H1 (cell line): ENCODE results near the gene ARHGAP28.

Experiments
- ATF3 ChIP-seq: IDR thresholded peaks from 2 replicates; pipeline ENCODE4 v1.6.1; 2011; ENCODE audit warnings: low read depth, mild to moderate bottlenecking, low read length; ENCODE audit not compliant: insufficient read depth
- CREB1 ChIP-seq: IDR thresholded peaks from 2 replicates; pipeline ENCODE4 v1.6.1; 2012; ENCODE audit warnings: inconsistent platforms
- CTCF ChIP-seq, 3 experiments: IDR thresholded peaks; 1 replicate in 2 of 3; 2 replicates in 1 of 3; pipeline versions ENCODE4 v1.5.1 to v1.6.1; 2011; ENCODE audit warnings: low read length in 3 of 3, mild to moderate bottlenecking in 3 of 3, inconsistent platforms in 2 of 3, low read depth in 1 of 3, moderate library complexity in 1 of 3; ENCODE audit not compliant: insufficient read depth in 1 of 3; ENCODE audit errors: control extremely low read depth in 1 of 3
- E2F6 ChIP-seq: IDR thresholded peaks from 2 replicates; pipeline ENCODE4 v1.6.1; 2012; ENCODE audit warnings: inconsistent platforms
- EZH2 ChIP-seq: fragments of 200-600 bp; sonication (generic); IDR thresholded peaks from 2 replicates; pipeline ENCODE4 v1.7.1; 2012; ENCODE audit warnings: low read depth, mild to moderate bottlenecking, moderate library complexity, low read length, inconsistent platforms; ENCODE audit not compliant: severe bottlenecking
- GABPA ChIP-seq: IDR thresholded peaks from 2 replicates; pipeline ENCODE4 v1.6.1; 2011; ENCODE audit warnings: mild to moderate bottlenecking, low read length, moderate library complexity, borderline replicate concordance; ENCODE audit not compliant: insufficient read depth
- KDM1A ChIP-seq: fragments of 200-600, 300-600 bp; sonication (generic); IDR thresholded peaks from 2 replicates; pipeline ENCODE4 v1.7.1; 2016; ENCODE audit warnings: mild to moderate bottlenecking, low read length, borderline replicate concordance
- MAX ChIP-seq: IDR thresholded peaks from 2 replicates; pipeline ENCODE4 v1.6.1; 2012; ENCODE audit warnings: inconsistent platforms
- POLR2A ChIP-seq, 2 experiments: IDR thresholded peaks; 1 replicate in 1 of 2; 2 replicates in 1 of 2; pipeline ENCODE4 v1.6.1; 2011; ENCODE audit warnings: low read depth in 2 of 2, low read length in 2 of 2, mild to moderate bottlenecking in 2 of 2; ENCODE audit errors: control extremely low read depth in 1 of 2
- POLR2AphosphoS5 ChIP-seq: IDR thresholded peaks from 2 replicates; pipeline ENCODE4 v1.6.1; 2011; ENCODE audit warnings: low read depth, low read length
- POU5F1 ChIP-seq: IDR thresholded peaks from 2 replicates; pipeline ENCODE4 v1.6.1; 2011; ENCODE audit warnings: low read depth, mild to moderate bottlenecking, low read length, moderate library complexity
- SRF ChIP-seq: IDR thresholded peaks from 2 replicates; pipeline ENCODE4 v1.6.1; 2011; ENCODE audit warnings: mild to moderate bottlenecking, low read depth, low read length, moderate library complexity
- TAF1 ChIP-seq: IDR thresholded peaks from 2 replicates; pipeline ENCODE4 v1.6.1; 2011; ENCODE audit warnings: mild to moderate bottlenecking, low read depth, low read length
- ZNF274 ChIP-seq: IDR thresholded peaks from 2 replicates; pipeline ENCODE4 v1.7.0; 2012; ENCODE audit warnings: low read length, borderline replicate concordance; ENCODE audit errors: extremely low read depth

GRCh38 chr18:6851480-6851879 is 122.0 kb downstream of the ARHGAP28 start:
- TF ChIP-seq POLR2AphosphoS5 (no peak), KDM1A (peak; percentile 82), GABPA (no peak), MAX (no peak), POLR2A (IDR thresholded peaks at IDR 0.05; ENCODE audit: control extremely low read depth in 1 of 2, low read depth in 2 of 2, low read length in 2 of 2) (no peak), CTCF (IDR thresholded peaks at IDR 0.05; ENCODE audit: control extremely low read depth in 1 of 3, insufficient read depth in 1 of 3, low read depth in 1 of 3, low read length in 3 of 3) (no peak), TAF1 (no peak), POU5F1 (no peak), ZNF274 (no peak), SRF (no peak), E2F6 (no peak), ATF3 (no peak), EZH2 (no peak), CREB1 (no peak)
